ENCODE data around the gene ANO9.

- TF ChIP-seq CTCF (IDR thresholded peaks at IDR 0.05; ENCODE audit: low read depth, low read length) (no peak), EZH2phosphoT487 (IDR thresholded peaks at IDR 0.05; ENCODE audit: low read depth) (no peak)
Measured at GRCh38 chr11:439315-440064, 2.3 kb downstream of the ANO9 start.
